Right forelimb (tissue), 1 donor: ENCODE results near the gene MARK3.

Experiments used
- DNase-seq: peaks from one replicate; pipeline ENCODE4 v3.0.0-alpha.2; 2018

MARK3 gene

GRCh38 chr14:103398427-103399195, 13.4 kb downstream of the MARK3 start:
- DNase-seq: no peak

GRCh38 chr14:103400537-103400936, 15.3 kb downstream of the MARK3 start:
- DNase-seq: no peak

GRCh38 chr14:103401223-103402214, 16.3 kb downstream of the MARK3 start:
- DNase-seq: no peak

GRCh38 chr14:103402695-103403094, 17.5 kb downstream of the MARK3 start:
- DNase-seq: no peak

GRCh38 chr14:103404032-103404918, 19.1 kb downstream of the MARK3 start:
- DNase-seq: no peak

- no peak for DNase-seq
Measured at GRCh38 chr14:103404920-103405319, 19.7 kb downstream of the MARK3 start.

- no peak for DNase-seq
Measured at GRCh38 chr14:103408491-103409155, 23.4 kb downstream of the MARK3 start.

- no peak for DNase-seq
Measured at GRCh38 chr14:103416916-103417315, 31.7 kb downstream of the MARK3 start.

GRCh38 chr14:103418481-103418818, 33.2 kb downstream of the MARK3 start:
- no peak for DNase-seq

- DNase-seq: no peak
Measured at GRCh38 chr14:103421556-103421955, 36.3 kb downstream of the MARK3 start.

GRCh38 chr14:103423050-103423461, 37.8 kb downstream of the MARK3 start:
- DNase-seq: no peak

GRCh38 chr14:103427485-103428443, 42.5 kb downstream of the MARK3 start:
- no peak for DNase-seq

GRCh38 chr14:103428723-103429556, 43.7 kb downstream of the MARK3 start:
- DNase-seq: no peak

GRCh38 chr14:103430358-103430757, 45.1 kb downstream of the MARK3 start:
- DNase-seq: no peak

GRCh38 chr14:103432627-103433026, 47.4 kb downstream of the MARK3 start:
- DNase-seq: no peak

GRCh38 chr14:103433916-103434563, 48.8 kb downstream of the MARK3 start:
- DNase-seq: no peak

- DNase-seq: no peak
Measured at GRCh38 chr14:103434868-103435442, 49.7 kb downstream of the MARK3 start.

- DNase-seq: no peak
Measured at GRCh38 chr14:103436533-103436932, 51.3 kb downstream of the MARK3 start.

- DNase-seq: no peak
Measured at GRCh38 chr14:103442288-103442687, 57.1 kb downstream of the MARK3 start.
